GDM1 (cell line): ENCODE results near the gene C11orf52.

Experiments
- DNase-seq: peaks from one replicate; lab custom pipeline; 2025; lab: John Stamatoyannopoulos, UW

C11orf52 gene

GRCh38 chr11:111939836-111940604 is 21.3 kb downstream of the C11orf52 start:
- no peak for DNase-seq

GRCh38 chr11:111941963-111942362 is 23.2 kb downstream of the C11orf52 start:
- DNase-seq, result no peak

GRCh38 chr11:111942829-111943228 is 24.1 kb downstream of the C11orf52 start:
- DNase-seq, result no peak

GRCh38 chr11:111944139-111944538 is 25.4 kb downstream of the C11orf52 start:
- no peak for DNase-seq

- DNase-seq, result no peak
Observed at GRCh38 chr11:111944651-111945051, 25.9 kb downstream of the C11orf52 start.

GRCh38 chr11:111945198-111945597 is 26.5 kb downstream of the C11orf52 start:
- no peak for DNase-seq

GRCh38 chr11:111946499-111946898 is 27.8 kb downstream of the C11orf52 start:
- no peak for DNase-seq

GRCh38 chr11:111947143-111947542 is 28.4 kb downstream of the C11orf52 start:
- DNase-seq, result no peak

- no peak for DNase-seq
Observed at GRCh38 chr11:111949519-111950426, 31.1 kb downstream of the C11orf52 start.

- DNase-seq, result no peak
Observed at GRCh38 chr11:111951565-111951964, 32.9 kb downstream of the C11orf52 start.

GRCh38 chr11:111954154-111954553 is 35.4 kb downstream of the C11orf52 start:
- DNase-seq, result no peak

- DNase-seq, result no peak
Observed at GRCh38 chr11:111957663-111958444, 39.1 kb downstream of the C11orf52 start.

- no peak for DNase-seq
Observed at GRCh38 chr11:111960916-111961315, 42.2 kb downstream of the C11orf52 start.

- DNase-seq, result no peak
Observed at GRCh38 chr11:111961389-111962300, 42.9 kb downstream of the C11orf52 start.

GRCh38 chr11:111963931-111964340 is 45.2 kb downstream of the C11orf52 start:
- no peak for DNase-seq

- DNase-seq, result no peak
Observed at GRCh38 chr11:111966678-111967077, 48.0 kb downstream of the C11orf52 start.

GRCh38 chr11:111967649-111968048 is 48.9 kb downstream of the C11orf52 start:
- DNase-seq, result no peak

- DNase-seq, result no peak
Observed at GRCh38 chr11:111969344-111969743, 50.6 kb downstream of the C11orf52 start.

GRCh38 chr11:111974446-111974845 is 55.7 kb downstream of the C11orf52 start:
- no peak for DNase-seq

- DNase-seq, result no peak
Observed at GRCh38 chr11:111975076-111975806, 56.5 kb downstream of the C11orf52 start.
